ENCODE data around the gene COG5. TPM values are rescaled to one million over a fixed set of nuclear protein-coding genes. Genes with fewer than 3 reads are reported as not detected.

COG5 gene
- total and polyA plus RNA-seq, 4 donors = 4.1 to 27.1 (median 8.4) TPM

GRCh38 chr7:107166736-107167426 is 396.8 kb downstream of the COG5 start:
- Histone ChIP-seq H3K4me1 (ENCODE audit: control insufficient read depth in 4 of 4, insufficient read depth in 4 of 4, low read length in 3 of 4) (peaks cover 5 to 16% (median 10%) of the 10 kb centered on the region in 4 donors), H3K9ac (ENCODE audit: low read depth in 1 of 2, low read length in 2 of 2) (peak overlapping the region; percentile 58 to 98), H3K27me3 (ENCODE audit: control insufficient read depth in 4 of 4, insufficient read depth in 4 of 4, low read length in 3 of 4) (no peaks in the 10 kb centered on the region), H3K36me3 (ENCODE audit: control insufficient read depth in 4 of 4, insufficient read depth in 3 of 4, low read depth in 1 of 4, low read length in 3 of 4) (peaks cover 0 to 2% (median 0%) of the 10 kb centered on the region in 4 donors), H3K4me3 (ENCODE audit: low read depth in 1 of 3, low read length in 3 of 3) (peak overlapping the region in 2 of 3 donors; percentile 43 to 62), H3K9me3 (ENCODE audit: control insufficient read depth in 4 of 4, low read length in 3 of 4) (no peaks in the 10 kb centered on the region), H3K27ac (ENCODE audit: low read depth in 1 of 2, low read length in 2 of 2) (peak overlapping the region; percentile 95 to 98)
- 38% methylated on average over 5 of the region's 5 CpGs for WGBS
- no peak for DNase-seq (ENCODE audit: low spot score)
- TF ChIP-seq RAD21 (IDR thresholded peaks at IDR 0.05) = no peak
- no peak for TF ChIP-seq TAF1 (conservative IDR thresholded peaks at IDR 0.05)
- no peak for TF ChIP-seq YY1 (IDR thresholded peaks at IDR 0.05)
- TF ChIP-seq, protein P1, sequence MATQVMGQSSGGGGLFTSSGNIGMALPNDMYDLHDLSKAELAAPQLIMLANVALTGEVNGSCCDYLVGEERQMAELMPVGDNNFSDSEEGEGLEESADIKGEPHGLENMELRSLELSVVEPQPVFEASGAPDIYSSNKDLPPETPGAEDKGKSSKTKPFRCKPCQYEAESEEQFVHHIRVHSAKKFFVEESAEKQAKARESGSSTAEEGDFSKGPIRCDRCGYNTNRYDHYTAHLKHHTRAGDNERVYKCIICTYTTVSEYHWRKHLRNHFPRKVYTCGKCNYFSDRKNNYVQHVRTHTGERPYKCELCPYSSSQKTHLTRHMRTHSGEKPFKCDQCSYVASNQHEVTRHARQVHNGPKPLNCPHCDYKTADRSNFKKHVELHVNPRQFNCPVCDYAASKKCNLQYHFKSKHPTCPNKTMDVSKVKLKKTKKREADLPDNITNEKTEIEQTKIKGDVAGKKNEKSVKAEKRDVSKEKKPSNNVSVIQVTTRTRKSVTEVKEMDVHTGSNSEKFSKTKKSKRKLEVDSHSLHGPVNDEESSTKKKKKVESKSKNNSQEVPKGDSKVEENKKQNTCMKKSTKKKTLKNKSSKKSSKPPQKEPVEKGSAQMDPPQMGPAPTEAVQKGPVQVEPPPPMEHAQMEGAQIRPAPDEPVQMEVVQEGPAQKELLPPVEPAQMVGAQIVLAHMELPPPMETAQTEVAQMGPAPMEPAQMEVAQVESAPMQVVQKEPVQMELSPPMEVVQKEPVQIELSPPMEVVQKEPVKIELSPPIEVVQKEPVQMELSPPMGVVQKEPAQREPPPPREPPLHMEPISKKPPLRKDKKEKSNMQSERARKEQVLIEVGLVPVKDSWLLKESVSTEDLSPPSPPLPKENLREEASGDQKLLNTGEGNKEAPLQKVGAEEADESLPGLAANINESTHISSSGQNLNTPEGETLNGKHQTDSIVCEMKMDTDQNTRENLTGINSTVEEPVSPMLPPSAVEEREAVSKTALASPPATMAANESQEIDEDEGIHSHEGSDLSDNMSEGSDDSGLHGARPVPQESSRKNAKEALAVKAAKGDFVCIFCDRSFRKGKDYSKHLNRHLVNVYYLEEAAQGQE (IDR thresholded peaks at IDR 0.05) = no peak
- TF ChIP-seq ZBTB33 (IDR thresholded peaks at IDR 0.05) = no peak
- TF ChIP-seq, protein P2, sequence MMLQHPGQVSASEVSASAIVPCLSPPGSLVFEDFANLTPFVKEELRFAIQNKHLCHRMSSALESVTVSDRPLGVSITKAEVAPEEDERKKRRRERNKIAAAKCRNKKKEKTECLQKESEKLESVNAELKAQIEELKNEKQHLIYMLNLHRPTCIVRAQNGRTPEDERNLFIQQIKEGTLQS (IDR thresholded peaks at IDR 0.05) = no peak

- H3K9ac ChIP-seq (ENCODE audit: low read depth in 1 of 2, low read length in 2 of 2) = no peak overlapping the region
- H3K9me3 ChIP-seq (ENCODE audit: control insufficient read depth in 4 of 4, low read length in 3 of 4) = no peaks in the 10 kb centered on the region
- no peaks in the 10 kb centered on the region for H3K36me3 ChIP-seq (ENCODE audit: control insufficient read depth in 4 of 4, insufficient read depth in 3 of 4, low read depth in 1 of 4, low read length in 3 of 4)
- TF ChIP-seq, protein P1 (IDR thresholded peaks at IDR 0.05) = no peak
- no peak for DNase-seq (ENCODE audit: low spot score)
- 70% methylated on average over 3 of the region's 3 CpGs for WGBS
- no peaks in the 10 kb centered on the region for H3K27me3 ChIP-seq (ENCODE audit: control insufficient read depth in 4 of 4, insufficient read depth in 4 of 4, low read length in 3 of 4)
- H3K4me3 ChIP-seq (ENCODE audit: low read depth in 1 of 3, low read length in 3 of 3) = no peak overlapping the region
- no peak overlapping the region for H3K27ac ChIP-seq (ENCODE audit: low read depth in 1 of 2, low read length in 2 of 2)
- H3K4me1 ChIP-seq (ENCODE audit: control insufficient read depth in 4 of 4, insufficient read depth in 4 of 4, low read length in 3 of 4) = peaks cover 0 to 6% (median 3%) of the 10 kb centered on the region in 4 donors
These were observed 398.4 kb downstream of the COG5 start for GRCh38 chr7:107165341-107165740.
